MV-4-11 (cell line): ENCODE results near the gene CUL3.

Source experiments
- DNase-seq: peaks from one replicate; lab custom pipeline; 2025; lab: John Stamatoyannopoulos, UW

CUL3 gene

GRCh38 chr2:224421065-224421464, 164.1 kb downstream of the CUL3 start:
- no peak for DNase-seq
